ENCODE results near the gene CERS3.

The CERS3 gene

GRCh38 chr15:100373942-100374341 is 154.8 kb downstream of the CERS3 start:
- in situ Hi-C loops (cut with MboI; ENCODE audit: low sequenced_read_pairs), result no loop called here
- Histone ChIP-seq H3K36me3 (replicated peaks) (no peaks in the 10 kb centered on the region), H3K9me3 (no peaks in the 10 kb centered on the region), H3K27me3 (ENCODE audit: low read depth) (no peaks in the 10 kb centered on the region), H3K4me3 (no peak overlapping the region), H3K4me1 (no peaks in the 10 kb centered on the region)
- DNase-seq (ENCODE audit: low spot score in 2 of 2), result no peak

- Histone ChIP-seq H3K9me3 (no peaks in the 10 kb centered on the region), H3K27me3 (ENCODE audit: low read depth) (no peaks in the 10 kb centered on the region), H3K36me3 (replicated peaks) (no peaks in the 10 kb centered on the region), H3K4me3 (no peak overlapping the region), H3K4me1 (no peaks in the 10 kb centered on the region)
- no peak for DNase-seq (ENCODE audit: low spot score in 2 of 2)
- in situ Hi-C loops (cut with MboI; ENCODE audit: low sequenced_read_pairs), result no loop called here
Observed at GRCh38 chr15:100373120-100373896, 155.4 kb downstream of the CERS3 start.

GRCh38 chr15:100372739-100373119 is 156.0 kb downstream of the CERS3 start:
- in situ Hi-C loops (cut with MboI; ENCODE audit: low sequenced_read_pairs), result no loop called here

GRCh38 chr15:100355342-100355741 is 173.4 kb downstream of the CERS3 start:
- Histone ChIP-seq H3K36me3 (replicated peaks) (no peaks in the 10 kb centered on the region), H3K4me1 (no peaks in the 10 kb centered on the region), H3K4me3 (no peak overlapping the region), H3K9me3 (no peaks in the 10 kb centered on the region), H3K27me3 (ENCODE audit: low read depth) (0 out of 2 replicates have a peak, but pooled peaks cover 2% of the 10 kb centered on the region)
- in situ Hi-C loops (cut with MboI; ENCODE audit: low sequenced_read_pairs), result no loop called here
- DNase-seq (ENCODE audit: low spot score in 2 of 2), result no peak

More at GRCh38 chr15:100372739-100373119, 156.0 kb downstream of the CERS3 start:
- Histone ChIP-seq H3K4me1 (no peaks in the 10 kb centered on the region), H3K27me3 (ENCODE audit: low read depth) (no peaks in the 10 kb centered on the region), H3K36me3 (replicated peaks) (no peaks in the 10 kb centered on the region), H3K9me3 (no peaks in the 10 kb centered on the region), H3K4me3 (no peak overlapping the region)
- no peak for DNase-seq (ENCODE audit: low spot score in 2 of 2)

GRCh38 chr15:100353449-100353848 is 175.3 kb downstream of the CERS3 start:
- H3K4me1 ChIP-seq, result no peaks in the 10 kb centered on the region
- no peaks in the 10 kb centered on the region for H3K9me3 ChIP-seq
- no peak for DNase-seq (ENCODE audit: low spot score in 2 of 2)
- no peak overlapping the region for H3K4me3 ChIP-seq
- in situ Hi-C loops (cut with MboI; ENCODE audit: low sequenced_read_pairs), result no loop called here
- 0 out of 2 replicates have a peak, but pooled peaks cover 2% of the 10 kb centered on the region for H3K27me3 ChIP-seq (ENCODE audit: low read depth)
- no peaks in the 10 kb centered on the region for H3K36me3 ChIP-seq (replicated peaks)

- 0 out of 2 replicates have a peak, but pooled peaks cover 2% of the 10 kb centered on the region for H3K27me3 ChIP-seq (ENCODE audit: low read depth)
- no peaks in the 10 kb centered on the region for H3K4me1 ChIP-seq
- DNase-seq (ENCODE audit: low spot score in 2 of 2), result no peak
- in situ Hi-C loops (cut with MboI; ENCODE audit: low sequenced_read_pairs), result no loop called here
- no peaks in the 10 kb centered on the region for H3K36me3 ChIP-seq (replicated peaks)
- no peak overlapping the region for H3K4me3 ChIP-seq
- no peaks in the 10 kb centered on the region for H3K9me3 ChIP-seq
Observed at GRCh38 chr15:100350434-100351226, 178.1 kb downstream of the CERS3 start.

Measured in HAP-1 (cell line).